H1 (cell line): ENCODE measurements around the gene FRMPD1. TPM values are rescaled to one million over a fixed set of nuclear protein-coding genes. Genes with fewer than 3 reads are reported as not detected.

Experiments
- CTCF ChIA-PET: fragments of 300-600 bp; sonication (Branson Sonifier 250); formaldehyde crosslinking; loops from one replicate; lab custom pipeline; 2021; ENCODE audit not compliant: partially characterized antibody; lab: Charles Lee
- POLR2A ChIA-PET: fragments of 300-600 bp; sonication (Branson Sonifier 250); formaldehyde crosslinking; loops from one replicate; lab custom pipeline; 2021; ENCODE audit warnings: inconsistent platforms; ENCODE audit not compliant: partially characterized antibody; lab: Charles Lee
- DNase-seq, 2 experiments: peaks; one replicate each; pipeline versions ENCODE4 v3.0.0 to v3.0.0-alpha.2; 2010 to 2022; ENCODE audit warnings: low spot score in 2 of 2, low read depth in 1 of 2, mixed read lengths in 1 of 2
- FAIRE-seq: peaks from 2 replicates; lab custom pipeline; 2011; peaks lifted over from hg19 to GRCh38; lab: Jason Lieb, UNC
- H2AFZ ChIP-seq: 2 replicates; pipeline ENCODE4 v1.8.1; 2012; ENCODE audit warnings: low read length, inconsistent platforms
- H2AK5ac ChIP-seq: 2 replicates; pipeline ENCODE4 v1.6.1; 2013; ENCODE audit warnings: low read depth, low read length
- H2BK120ac ChIP-seq: replicated peaks from 2 replicates; pipeline ENCODE3; 2013; ENCODE audit warnings: low read depth, low read length, inconsistent platforms
- H2BK12ac ChIP-seq: 2 replicates; pipeline ENCODE4 v1.6.1; 2013; ENCODE audit warnings: low read depth, low read length
- H2BK15ac ChIP-seq: 2 replicates; pipeline ENCODE4 v1.6.1; 2013; ENCODE audit warnings: low read length
- H2BK20ac ChIP-seq: 2 replicates; pipeline ENCODE4 v1.6.1; 2013; ENCODE audit warnings: low read length
- H2BK5ac ChIP-seq: 2 replicates; pipeline ENCODE4 v1.6.1; 2013; ENCODE audit warnings: low read depth, low read length
- H3K14ac ChIP-seq: 2 replicates; pipeline ENCODE4 v1.6.1; 2013; ENCODE audit warnings: inconsistent platforms; ENCODE audit not compliant: insufficient read length
- H3K18ac ChIP-seq: 2 replicates; pipeline ENCODE4 v1.6.1; 2013; ENCODE audit warnings: low read length; ENCODE audit errors: extremely low read depth
- H3K23ac ChIP-seq: 2 replicates; pipeline ENCODE4 v1.6.1; 2013; ENCODE audit warnings: inconsistent platforms; ENCODE audit not compliant: insufficient read length
- H3K23me2 ChIP-seq: 2 replicates; pipeline ENCODE4 v1.6.1; 2013; ENCODE audit warnings: low read depth, low read length
- H3K27ac ChIP-seq: 2 replicates; pipeline ENCODE4 v1.6.1; 2011; ENCODE audit warnings: low read depth, low read length, inconsistent platforms
- H3K27me3 ChIP-seq, 4 experiments: replicated peaks in 1 of 4; 1 replicate in 1 of 4; 2 replicates in 3 of 4; pipeline versions ENCODE4 v1.6.1 to v1.8.1; 2011 to 2013; ENCODE audit warnings: low read length in 3 of 4, mild to moderate bottlenecking in 3 of 4, inconsistent platforms in 2 of 4, mixed read lengths in 2 of 4, moderate library complexity in 1 of 4; ENCODE audit not compliant: control insufficient read depth in 3 of 4, insufficient read depth in 3 of 4; ENCODE audit errors: extremely low read depth in 1 of 4
- H3K36me3 ChIP-seq, 4 experiments: 2 replicates each; pipeline versions ENCODE4 v1.6.1 to v1.8.1; 2011 to 2013; ENCODE audit warnings: mild to moderate bottlenecking in 4 of 4, low read length in 3 of 4, moderate library complexity in 2 of 4, control low read depth in 1 of 4, inconsistent platforms in 1 of 4; ENCODE audit not compliant: insufficient read depth in 4 of 4, control insufficient read depth in 2 of 4
- H3K4ac ChIP-seq: replicated peaks from 2 replicates; pipeline ENCODE3; 2013; ENCODE audit warnings: low read length, low read depth, mixed read lengths, inconsistent platforms; ENCODE audit not compliant: insufficient read length
- H3K4me1 ChIP-seq, 4 experiments: replicated peaks in 1 of 4; 1 replicate in 1 of 4; 2 replicates in 3 of 4; pipeline versions ENCODE4 v1.6.1 to v1.8.1; 2011 to 2013; ENCODE audit warnings: low read length in 3 of 4, inconsistent platforms in 2 of 4, mixed read lengths in 1 of 4; ENCODE audit not compliant: insufficient read depth in 4 of 4, control insufficient read depth in 3 of 4
- H3K4me2 ChIP-seq, 2 experiments: 2 replicates each; pipeline versions ENCODE4 v1.6.1 to v1.8.1; 2011 to 2013; ENCODE audit warnings: low read depth in 2 of 2, low read length in 2 of 2, control low read depth in 1 of 2, inconsistent platforms in 1 of 2, mild to moderate bottlenecking in 1 of 2; ENCODE audit not compliant: insufficient read depth in 1 of 2
- H3K4me3 ChIP-seq, 4 experiments: fragments of 200-600, 300-600 bp in 1 of 4; sonication (generic), shearing (Covaris generic), sonication (Bioruptor Twin) in 1 of 4; 2 replicates each; pipeline versions ENCODE4 v1.5.1 to v1.8.1; 2011 to 2016; ENCODE audit warnings: low read length in 4 of 4, low read depth in 3 of 4, control low read depth in 2 of 4, inconsistent platforms in 2 of 4, mild to moderate bottlenecking in 2 of 4, mixed read lengths in 1 of 4, moderate library complexity in 1 of 4; ENCODE audit not compliant: insufficient read depth in 2 of 4; ENCODE audit errors: extremely low read depth in 1 of 4
- H3K56ac ChIP-seq: replicated peaks from 2 replicates; pipeline ENCODE3; 2013; ENCODE audit warnings: low read depth, mild to moderate bottlenecking, mixed read lengths, low read length, inconsistent platforms; ENCODE audit not compliant: insufficient read length
- H3K79me1 ChIP-seq: 2 replicates; pipeline ENCODE4 v1.6.1; 2013; ENCODE audit warnings: low read depth, low read length, control low read depth
- H3K79me2 ChIP-seq, 2 experiments: 2 replicates each; pipeline versions ENCODE4 v1.6.1 to v1.8.1; 2012 to 2013; ENCODE audit warnings: low read length in 2 of 2, mild to moderate bottlenecking in 2 of 2, inconsistent platforms in 1 of 2; ENCODE audit not compliant: insufficient read depth in 2 of 2, control insufficient read depth in 1 of 2
- H3K9ac ChIP-seq, 4 experiments: replicated peaks in 1 of 4; 1 replicate in 1 of 4; 2 replicates in 3 of 4; pipeline versions ENCODE4 v1.6.1 to v1.8.1; 2011 to 2013; ENCODE audit warnings: low read depth in 3 of 4, low read length in 3 of 4, control low read depth in 2 of 4, mild to moderate bottlenecking in 2 of 4, moderate library complexity in 2 of 4, inconsistent platforms in 1 of 4; ENCODE audit errors: extremely low read depth in 1 of 4
- H3K9me3 ChIP-seq, 2 experiments: 2 replicates each; pipeline versions ENCODE4 v1.6.1 to v1.8.1; 2012 to 2013; ENCODE audit warnings: mild to moderate bottlenecking in 2 of 2, moderate library complexity in 2 of 2, control low read depth in 1 of 2, inconsistent platforms in 1 of 2, low read depth in 1 of 2, low read length in 1 of 2, mixed read lengths in 1 of 2; ENCODE audit not compliant: insufficient read depth in 2 of 2
- H4K20me1 ChIP-seq, 2 experiments: replicated peaks in 1 of 2; 2 replicates each; pipeline versions ENCODE3 to v1.8.1; 2011 to 2013; ENCODE audit warnings: inconsistent platforms in 2 of 2, low read length in 2 of 2, mild to moderate bottlenecking in 1 of 2; ENCODE audit not compliant: insufficient read depth in 2 of 2, control insufficient read depth in 1 of 2
- H4K5ac ChIP-seq: 2 replicates; pipeline ENCODE4 v1.6.1; 2013; ENCODE audit warnings: low read length, low read depth, mixed read lengths, inconsistent platforms; ENCODE audit not compliant: insufficient read length
- H4K8ac ChIP-seq: 2 replicates; pipeline ENCODE4 v1.8.0; 2013; ENCODE audit warnings: mild to moderate bottlenecking, moderate library complexity, low read length, inconsistent platforms; ENCODE audit not compliant: insufficient read depth; ENCODE audit errors: extremely low read depth
- H4K91ac ChIP-seq: replicated peaks from 2 replicates; pipeline ENCODE3; 2013; ENCODE audit warnings: low read length, mixed read lengths, inconsistent platforms; ENCODE audit not compliant: insufficient read length
- EGR1 ChIP-seq: IDR thresholded peaks from 2 replicates; pipeline ENCODE4 v1.6.1; 2011; ENCODE audit warnings: low read depth, low read length, borderline replicate concordance
- KDM4A ChIP-seq: IDR thresholded peaks from one replicate; pipeline ENCODE4 v1.7.1; 2012; ENCODE audit warnings: low read depth, mild to moderate bottlenecking, moderate library complexity, low read length, inconsistent platforms; ENCODE audit not compliant: severe bottlenecking
- SP2 ChIP-seq: IDR thresholded peaks from 2 replicates; pipeline ENCODE4 v1.6.1; 2012; ENCODE audit warnings: mild to moderate bottlenecking, low read length, inconsistent platforms
- TEAD4 ChIP-seq: IDR thresholded peaks from 2 replicates; pipeline ENCODE4 v1.6.1; 2012; ENCODE audit warnings: low read depth, low read length, inconsistent platforms, mixed read lengths
- WGBS, 2 experiments: shearing (Covaris generic) in 1 of 2; methylation state at CpG; one replicate each; pipeline versions ENCODE4 v1.1.6 to v1.1.7; 2013 to 2015; ENCODE audit warnings: low lambda C conversion rate in 2 of 2, mixed read lengths in 2 of 2, inconsistent platforms in 1 of 2, low coverage in 1 of 2, missing lambda C conversion rate in 1 of 2; ENCODE audit not compliant: insufficient replicate concordance in 2 of 2, insufficient coverage in 1 of 2, insufficient read length in 1 of 2; ENCODE audit errors: extremely low coverage in 1 of 2, missing lambda C conversion rate in 1 of 2; 5-methylcytosine and 5-hydroxymethylcytosine counted together
- polyA plus RNA-seq, 7 experiments: library from polyadenylated mRNA; depleted of rRNA in 3 of 7; stranded (reverse) in 5 of 7; unstranded in 2 of 7; fragments of >200 nt in 5 of 7; fragments of 200-250 nt in 2 of 7; gene quantifications; 1 replicate in 5 of 7; 2 replicates in 1 of 7; 4 replicates in 1 of 7; pipeline versions ENCODE4 v1.2.1 to v1.2.3, GENCODE V29; 2011 to 2013; ENCODE audit warnings: missing spikeins in 2 of 7, mixed read lengths in 2 of 7
- total RNA-seq: library from RNA; stranded (reverse); fragmentation: NEBNext Ultra II Directional; extraction: Animal tissue kit (Norgen Biotek cat#: 25700); gene quantifications from 2 replicates; pipeline ENCODE4 v1.2.1, GENCODE V29; 2021

FRMPD1 gene
- total and polyA plus RNA-seq, 2 of the 8 experiments (the other 6 are each of a cell fraction or from before 2014, with no cell fraction given): 0.27 to 0.32 TPM

GRCh38 chr9:37663926-37664325 is 13.2 kb downstream of the FRMPD1 start:
- CTCF ChIA-PET: interaction anchor here (0.6 kb wide), 1 partner anchor 37 kb away, joined by 3 read pairs; no protein-coding TSS in a partner anchor
- Histone ChIP-seq H4K5ac (no peak overlapping the region), H2BK5ac (no peak overlapping the region), H3K18ac (no peak overlapping the region), H4K8ac (no peak overlapping the region), H2AK5ac (no peak overlapping the region), H2BK120ac (no peak overlapping the region), H3K23me2 (no peaks in the 10 kb centered on the region), H4K20me1 (no peaks in the 10 kb centered on the region), H3K4me3 (no peak overlapping the region), H3K79me2 (no peaks in the 10 kb centered on the region), H3K4me1 (peaks cover 6 to 11% (median 9%) of the 10 kb centered on the region in 4 experiments), H4K91ac (no peak overlapping the region), H2AFZ (no peak overlapping the region), H3K23ac (no peak overlapping the region), H2BK20ac (no peak overlapping the region), H3K9me3 (no peaks in the 10 kb centered on the region), H3K27ac (no peak overlapping the region), H3K14ac (no peak overlapping the region), H2BK12ac (no peak overlapping the region), H3K4me2 (no peak overlapping the region), H3K79me1 (no peaks in the 10 kb centered on the region), H3K4ac (no peak overlapping the region), H2BK15ac (no peak overlapping the region), H3K56ac (no peak overlapping the region), H3K9ac (no peak overlapping the region), H3K36me3 (no peaks in the 10 kb centered on the region), H3K27me3 (no peaks in the 10 kb centered on the region)
- no peak for DNase-seq
- no peak for FAIRE-seq
- 84% methylated on average over 5 of the region's 5 CpGs; no CpG with 5 or more reads in 1 of the 2 experiments for WGBS, 2 experiments
- POLR2A ChIA-PET: no interaction called here
- no peak for TF ChIP-seq KDM4A
- no peak for TF ChIP-seq TEAD4
- no peak for TF ChIP-seq SP2
- no peak for TF ChIP-seq EGR1
